HG03457 (cell line): ENCODE results near the gene GRHL3.

Source experiments
- ATAC-seq: cut with Tn5 transposase; IDR thresholded peaks from one replicate; pipeline ENCODE4 v1.9.1; 2021; ENCODE audit warnings: moderate number of reproducible peaks; ENCODE audit not compliant: unreplicated experiment

GRHL3 gene

DNA sequence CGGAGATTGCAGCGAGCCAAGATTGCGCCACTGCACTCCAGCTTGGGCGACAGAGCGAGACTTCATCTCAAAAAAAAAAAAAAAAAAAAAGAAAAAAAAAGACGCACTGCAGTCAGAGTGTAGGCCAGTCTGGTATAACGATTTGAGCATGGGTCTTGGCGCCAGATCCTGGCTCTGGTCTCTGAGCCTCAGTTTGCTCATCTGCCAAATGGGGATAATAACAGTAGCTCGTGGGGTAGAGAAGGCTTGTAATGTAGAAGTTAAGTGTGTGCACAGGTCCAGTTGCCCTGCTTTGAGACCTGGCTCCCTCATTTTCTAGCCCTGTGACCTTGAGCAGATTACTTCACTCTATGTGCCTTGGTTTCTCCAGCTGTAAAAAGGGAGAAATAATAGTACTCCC, 26.3 kb upstream of the GRHL3 start:
- no peak for ATAC-seq

DNA sequence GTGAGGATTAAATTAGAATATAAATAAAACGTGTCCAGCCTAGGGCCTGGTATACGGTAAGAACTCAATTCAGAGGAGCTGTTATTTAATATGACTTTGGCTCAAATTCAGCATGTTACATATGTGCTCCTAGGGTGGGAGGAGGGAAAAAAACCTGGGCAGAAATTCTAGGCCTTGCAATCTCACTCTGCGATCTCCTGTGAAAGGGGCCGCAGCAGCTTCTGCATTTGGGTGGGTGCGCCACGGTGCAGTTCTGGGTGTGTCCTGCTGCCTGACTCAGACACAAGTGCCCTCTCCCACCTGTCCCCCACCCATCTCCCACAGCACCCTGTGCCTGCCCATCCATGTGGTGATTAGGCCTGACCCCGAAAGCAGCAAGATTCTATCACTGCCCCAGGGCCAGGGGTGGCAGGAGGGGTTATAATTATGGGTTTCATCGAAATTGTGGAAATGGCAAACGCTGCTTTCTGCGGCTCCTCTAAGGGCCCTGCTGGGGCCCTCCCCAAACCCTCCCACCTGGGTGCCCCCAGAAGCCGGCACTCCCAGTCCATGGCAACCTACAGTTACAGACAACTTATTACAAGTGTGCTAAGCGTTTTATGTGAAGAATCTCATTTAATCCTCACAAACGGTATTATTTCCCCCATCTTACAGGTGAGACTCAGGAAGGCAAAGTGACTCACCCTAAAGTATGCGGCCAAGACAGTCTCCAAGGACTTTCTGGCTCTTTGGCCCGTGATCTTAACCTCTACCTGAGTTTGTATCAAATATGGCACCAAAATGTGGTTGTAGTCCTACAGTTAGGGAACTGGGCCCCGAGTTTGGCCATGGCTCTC, 25.5 kb upstream of the GRHL3 start:
- ATAC-seq = no peak

DNA sequence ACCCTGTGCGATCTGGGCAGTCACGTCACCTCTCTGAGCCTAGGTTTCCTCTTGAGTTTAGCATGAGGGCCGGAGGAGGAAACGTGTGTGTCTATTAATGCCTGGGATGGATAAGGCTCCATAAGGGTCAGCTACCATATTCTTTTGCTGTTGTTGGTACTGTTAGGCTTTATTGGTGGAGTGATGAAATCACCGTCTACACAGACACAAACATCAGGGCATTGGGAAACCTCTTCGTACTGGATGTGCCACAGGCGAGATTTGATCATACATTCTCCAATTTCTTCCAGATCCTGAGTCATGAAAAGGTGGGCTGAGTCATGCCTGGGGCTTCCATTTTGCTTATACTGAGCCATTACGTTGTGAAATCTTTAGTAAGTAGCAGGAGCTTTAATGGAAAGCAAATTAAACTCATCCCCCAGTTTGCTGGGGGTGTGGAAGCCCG, 24.9 kb upstream of the GRHL3 start:
- no peak for ATAC-seq

DNA sequence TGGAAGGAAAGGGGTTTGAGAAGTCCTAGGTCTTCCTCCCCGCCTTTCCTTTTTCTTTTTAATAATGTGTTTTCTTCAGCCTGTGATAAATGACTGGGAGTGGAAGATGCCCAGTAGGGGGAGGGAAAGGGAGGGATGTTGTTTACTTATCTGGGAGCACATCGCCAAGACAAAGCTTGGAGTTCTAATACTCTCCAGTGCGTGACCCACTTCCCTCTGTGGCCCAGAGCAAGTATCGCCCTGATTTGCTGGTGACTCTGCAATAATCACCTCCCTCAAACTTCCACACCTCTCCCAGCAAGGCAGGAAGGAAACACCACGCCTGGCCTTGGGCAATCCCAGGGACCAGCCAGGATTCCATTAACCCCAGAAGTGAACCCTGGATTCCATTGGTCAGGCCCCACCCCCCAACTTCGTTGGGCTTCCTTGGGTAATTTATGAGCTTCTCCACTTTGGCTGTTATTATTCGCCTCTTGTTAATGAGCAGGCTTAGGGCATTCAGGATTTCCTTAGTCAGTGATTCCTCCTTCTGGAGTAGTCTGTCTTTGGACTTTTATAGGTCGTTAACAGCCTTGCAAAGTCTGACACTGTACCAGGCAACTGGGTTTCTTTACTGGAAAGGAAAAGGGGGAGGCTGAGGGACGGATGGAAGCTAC, 24.3 kb upstream of the GRHL3 start:
- no peak for ATAC-seq

DNA sequence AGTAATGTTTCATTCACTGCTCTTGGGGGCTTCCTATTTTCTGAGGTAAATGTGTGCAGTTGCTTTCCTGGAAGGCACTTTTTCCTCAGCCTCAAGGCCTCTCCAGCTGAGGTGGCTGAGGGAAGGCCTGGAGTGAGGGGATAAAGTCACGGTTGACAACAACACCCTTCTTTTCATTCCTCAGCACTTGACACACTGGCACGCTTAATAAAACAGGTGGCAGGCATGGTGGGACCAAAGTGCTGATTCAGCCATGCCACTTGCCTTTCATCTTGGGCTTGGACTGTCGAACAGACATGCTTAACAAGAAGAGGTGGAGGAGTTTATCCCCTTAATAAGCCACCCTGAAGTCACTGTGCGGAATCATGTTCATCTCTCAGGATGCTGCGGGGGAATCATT, 23.6 kb upstream of the GRHL3 start:
- ATAC-seq = no peak

DNA sequence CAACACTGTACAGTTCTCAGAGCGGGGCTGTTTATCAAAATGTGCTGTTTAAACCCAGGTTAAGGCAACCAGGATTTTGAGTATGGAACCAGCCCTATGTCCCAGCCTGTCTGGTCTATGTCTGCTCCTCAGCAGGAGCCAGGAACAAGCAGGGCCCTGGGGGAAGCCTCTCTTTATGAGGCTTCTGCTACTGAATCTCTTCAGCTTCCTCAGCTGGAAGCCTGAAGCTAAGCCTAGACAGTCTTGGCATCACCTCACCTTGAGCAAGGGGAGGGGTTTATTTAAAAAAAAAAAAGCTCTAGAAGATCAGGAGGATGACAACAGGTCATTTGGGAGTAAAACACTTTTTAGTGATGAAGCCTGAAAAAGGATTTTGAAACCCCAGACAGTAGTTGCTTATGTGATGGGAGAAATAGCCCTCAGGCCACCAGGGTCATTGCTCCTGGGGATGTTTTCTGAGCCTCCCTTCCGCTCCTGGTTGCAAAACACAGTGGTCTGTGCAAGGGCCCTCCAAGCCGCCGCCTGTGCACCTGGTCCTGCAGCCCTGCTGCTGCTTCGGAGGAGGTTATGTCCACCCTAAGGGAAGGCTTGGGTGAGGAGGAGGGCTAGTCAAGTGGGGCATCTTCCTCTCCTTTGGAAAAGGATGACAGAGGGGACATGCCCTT, 21.8 kb upstream of the GRHL3 start:
- ATAC-seq = no peak

DNA sequence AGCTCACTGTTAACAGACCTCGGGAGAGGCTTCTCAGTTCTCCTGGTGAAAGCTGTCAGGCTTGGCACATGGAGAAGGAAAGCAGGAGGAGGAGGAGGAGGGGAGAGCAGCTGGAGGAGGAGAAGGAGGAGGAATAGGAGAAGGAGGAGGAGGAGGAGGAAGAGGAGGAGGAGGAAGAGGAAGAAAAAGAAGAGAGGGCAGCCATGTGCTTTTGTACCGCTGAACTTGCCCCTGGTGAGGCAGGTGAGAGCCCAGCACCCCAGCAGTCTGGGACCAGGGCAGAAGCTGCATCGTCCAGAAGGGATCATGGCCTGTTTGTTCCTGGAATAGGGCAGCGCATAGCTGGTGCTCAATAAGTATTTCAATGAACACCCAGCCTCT, 21.3 kb upstream of the GRHL3 start:
- no peak for ATAC-seq

DNA sequence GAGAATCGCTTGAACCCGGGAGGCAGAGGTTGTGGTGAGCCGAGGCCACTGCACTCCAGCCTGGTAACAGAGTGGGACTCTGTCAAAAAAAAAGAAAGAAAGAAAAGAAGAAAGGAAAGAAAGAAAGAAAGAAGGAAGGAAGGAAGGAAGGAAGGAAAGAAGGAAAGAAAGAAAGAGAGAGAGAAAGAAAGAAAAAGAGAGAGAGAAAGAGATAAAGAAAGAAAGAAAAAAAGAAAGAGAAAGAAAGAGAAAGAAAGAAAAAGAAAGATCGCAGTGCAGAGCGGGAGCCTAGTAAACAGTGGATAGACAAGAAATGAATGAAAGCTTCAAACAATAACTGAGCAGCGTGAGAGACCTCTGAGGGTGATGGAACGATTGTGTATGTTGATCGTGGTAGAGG, 20.6 kb upstream of the GRHL3 start:
- ATAC-seq = no peak

DNA sequence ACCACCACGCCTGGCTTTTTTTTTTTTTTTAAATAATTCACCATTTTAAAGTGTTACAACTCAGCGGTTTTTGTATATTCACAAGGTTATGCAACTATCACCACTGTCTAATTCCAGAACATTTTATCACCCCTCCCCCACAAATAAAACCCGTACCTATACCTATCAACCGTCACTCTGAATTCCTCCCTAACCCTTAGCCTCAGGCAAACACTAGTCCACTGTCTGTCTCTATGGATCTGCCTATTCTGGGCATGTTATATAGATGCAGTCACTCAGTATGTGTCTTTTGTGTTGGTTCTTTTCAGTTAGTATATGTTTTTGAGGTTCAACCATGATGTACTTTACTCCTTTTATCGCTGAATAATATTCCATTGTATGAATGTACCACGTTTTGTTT, 19.3 kb upstream of the GRHL3 start:
- ATAC-seq = no peak

DNA sequence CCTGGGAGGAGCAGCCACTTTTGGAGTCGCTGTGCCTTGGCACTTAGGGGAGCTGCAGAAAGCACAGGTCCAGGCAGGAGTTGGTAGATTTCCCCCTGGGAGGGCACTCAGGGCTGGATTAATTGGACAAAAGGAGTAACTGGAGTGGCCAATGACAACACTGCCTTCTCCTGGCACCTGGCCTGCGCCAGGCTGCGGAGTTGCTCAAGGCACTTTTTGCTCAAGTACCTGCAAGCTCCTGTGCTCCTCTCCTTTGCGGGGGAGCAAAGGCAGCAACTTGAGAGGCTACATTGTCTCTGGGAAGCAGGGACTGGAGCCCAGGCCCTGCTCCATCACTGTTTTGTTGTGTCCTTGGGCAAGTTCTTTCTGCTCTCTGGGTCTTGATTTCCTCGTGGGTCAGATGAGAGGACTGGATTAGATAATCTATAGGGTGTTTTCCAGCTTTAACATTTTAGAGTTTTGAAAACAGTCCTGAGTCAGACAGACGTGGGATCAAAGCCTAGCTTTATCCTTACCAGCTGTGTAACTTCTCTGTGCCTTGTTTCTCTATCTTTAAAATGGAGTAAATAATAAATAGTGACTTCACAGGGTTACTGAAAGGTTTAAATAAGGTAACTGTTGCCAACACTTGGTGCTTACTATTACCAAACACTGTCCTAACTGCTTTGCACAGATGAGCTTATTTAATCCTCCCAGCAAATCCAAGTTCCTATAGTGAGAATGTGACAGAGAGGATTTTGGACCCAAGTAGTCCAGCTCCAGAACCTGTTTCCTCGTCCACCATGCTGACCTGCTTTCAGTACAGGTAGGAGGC, 18.0 kb upstream of the GRHL3 start:
- no peak for ATAC-seq

DNA sequence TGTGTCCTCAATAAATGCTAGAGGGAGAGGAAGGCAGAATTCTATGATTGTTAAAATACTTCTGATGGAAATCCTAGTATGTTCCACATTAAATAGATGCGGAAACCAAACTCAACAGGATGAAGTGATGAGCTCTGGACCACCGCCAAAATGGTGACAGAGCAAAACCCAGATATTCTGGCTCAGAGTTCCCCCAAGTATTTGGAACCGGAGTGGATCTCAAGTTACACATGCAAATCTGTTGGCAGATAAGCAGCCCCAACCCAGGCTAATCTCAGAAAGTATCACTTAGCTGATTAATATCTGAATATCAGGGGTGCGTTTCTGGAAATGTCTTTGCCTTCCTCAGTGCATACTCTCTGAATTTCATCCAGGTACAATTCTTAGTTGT, 17.4 kb upstream of the GRHL3 start:
- no peak for ATAC-seq

DNA sequence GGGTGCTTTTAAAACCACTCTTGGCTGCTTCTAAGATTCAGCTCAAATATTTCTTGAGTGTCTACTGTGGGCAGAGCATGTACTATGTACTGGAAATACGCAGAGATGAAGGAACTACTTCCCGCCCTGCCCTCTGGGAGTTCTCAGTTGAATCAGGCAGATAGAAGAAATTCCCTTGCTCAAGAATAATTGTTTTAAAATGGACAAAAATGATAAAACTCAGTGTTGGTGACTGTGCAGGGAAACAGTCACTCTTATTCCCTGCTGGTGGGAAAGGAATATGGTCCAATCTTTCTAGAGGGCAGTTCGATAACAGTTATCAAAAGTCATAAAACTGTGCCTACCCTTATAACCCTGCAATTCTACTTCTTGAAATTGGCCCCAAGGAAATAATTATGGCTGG, 16.9 kb upstream of the GRHL3 start:
- ATAC-seq = no peak

DNA sequence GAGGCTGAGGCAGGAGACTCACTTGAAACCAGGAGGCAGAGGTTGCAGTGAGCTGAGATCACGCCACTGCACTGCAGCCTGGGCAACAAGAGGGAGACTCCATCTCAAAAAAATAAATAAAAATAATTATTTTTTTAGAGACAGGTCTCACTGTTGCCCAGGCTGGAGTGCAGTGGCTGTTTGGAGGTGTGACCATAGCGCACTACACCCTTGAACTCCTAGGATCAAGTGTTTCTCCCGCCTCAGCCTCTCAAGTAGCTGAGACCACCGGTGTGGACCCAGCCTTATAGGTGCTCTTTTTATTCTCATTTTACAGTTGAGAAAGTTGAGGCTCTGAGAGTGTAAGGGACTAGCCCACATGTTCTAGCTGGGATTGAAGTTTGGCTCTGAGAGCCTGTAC, 15.6 kb upstream of the GRHL3 start:
- no peak for ATAC-seq

DNA sequence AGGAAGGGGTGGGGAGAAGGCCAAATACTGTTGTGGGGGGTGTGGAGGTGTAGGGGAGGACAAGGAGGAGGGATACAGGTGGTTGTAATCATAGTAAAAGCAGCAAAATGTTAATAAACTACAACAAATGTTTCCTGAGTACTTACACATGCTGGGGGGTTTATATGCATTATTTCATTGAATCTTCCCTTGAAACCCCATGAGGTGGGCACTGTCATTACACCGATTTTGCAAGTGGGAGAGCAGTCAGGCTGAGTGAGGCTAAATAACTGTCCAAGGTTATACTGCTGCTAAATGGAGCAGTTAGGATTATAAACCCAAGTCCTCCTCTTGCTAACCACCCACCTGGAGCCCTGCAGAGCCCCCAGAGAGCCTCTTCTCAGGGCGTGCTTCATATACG, 14.4 kb upstream of the GRHL3 start:
- no peak for ATAC-seq

DNA sequence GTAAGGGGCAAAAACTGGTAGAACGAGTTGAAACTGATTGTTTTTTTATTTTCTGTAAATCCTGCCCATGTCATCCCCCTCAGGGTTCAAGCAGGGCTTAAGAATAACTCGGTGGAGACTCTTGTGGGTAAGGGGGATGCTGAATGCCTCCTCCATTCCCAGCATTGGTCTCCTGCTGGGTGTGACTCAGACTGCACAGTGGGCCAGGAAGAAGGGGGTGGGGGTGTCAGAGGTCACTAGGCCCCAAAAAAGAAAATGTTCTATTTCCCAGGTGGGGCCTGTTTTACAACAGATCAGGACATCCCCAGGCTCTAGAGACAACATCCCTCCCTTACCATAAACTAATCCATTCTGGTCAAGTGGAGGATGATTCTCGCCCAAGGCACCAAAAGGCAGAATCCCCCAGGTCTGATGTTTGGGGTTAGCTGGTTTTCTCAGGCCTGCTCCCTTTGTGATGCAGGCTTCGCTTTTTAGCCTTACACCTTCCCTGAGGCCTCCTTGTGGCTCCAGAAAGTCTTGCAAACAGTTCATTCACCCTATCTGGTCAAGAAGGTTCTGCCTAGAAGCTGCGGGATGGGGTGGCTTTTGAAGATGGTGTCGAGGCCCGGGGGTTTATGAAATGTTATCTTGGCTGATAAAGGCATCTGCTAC, 10.7 kb upstream of the GRHL3 start:
- no peak for ATAC-seq

DNA sequence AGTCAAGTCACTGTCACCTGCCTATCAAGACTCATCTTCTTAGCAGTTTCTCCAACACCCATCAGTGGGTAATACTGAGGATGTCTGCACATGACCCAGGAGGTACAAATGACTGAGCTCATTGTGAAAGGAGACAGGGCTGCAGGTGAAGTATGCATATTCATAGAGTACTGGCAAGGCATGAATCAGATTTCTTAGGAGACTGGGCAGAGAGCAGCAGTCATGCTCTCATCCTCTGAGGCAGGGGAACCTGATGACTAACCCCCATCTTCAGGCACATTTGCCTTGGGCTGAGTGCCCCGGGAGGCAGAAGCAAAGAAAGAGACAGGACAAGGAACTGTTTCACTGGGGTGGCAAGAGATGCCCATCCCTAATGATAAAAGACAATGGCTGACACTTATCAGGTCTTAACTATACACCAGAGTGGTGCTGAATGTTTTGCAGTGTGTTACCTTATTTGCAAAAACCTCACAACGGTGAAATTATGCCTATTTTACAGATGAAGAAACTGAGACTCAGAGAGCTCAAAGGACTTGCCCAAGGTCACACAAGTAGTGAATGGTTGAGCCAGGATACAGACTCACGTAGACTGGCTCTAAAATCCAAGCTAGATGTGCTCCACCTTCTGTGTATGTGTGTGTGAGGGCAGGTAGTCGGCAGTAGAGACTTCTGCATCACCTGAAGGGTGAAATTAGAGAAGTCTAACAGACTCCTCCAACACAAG, 9.2 kb upstream of the GRHL3 start:
- no peak for ATAC-seq

DNA sequence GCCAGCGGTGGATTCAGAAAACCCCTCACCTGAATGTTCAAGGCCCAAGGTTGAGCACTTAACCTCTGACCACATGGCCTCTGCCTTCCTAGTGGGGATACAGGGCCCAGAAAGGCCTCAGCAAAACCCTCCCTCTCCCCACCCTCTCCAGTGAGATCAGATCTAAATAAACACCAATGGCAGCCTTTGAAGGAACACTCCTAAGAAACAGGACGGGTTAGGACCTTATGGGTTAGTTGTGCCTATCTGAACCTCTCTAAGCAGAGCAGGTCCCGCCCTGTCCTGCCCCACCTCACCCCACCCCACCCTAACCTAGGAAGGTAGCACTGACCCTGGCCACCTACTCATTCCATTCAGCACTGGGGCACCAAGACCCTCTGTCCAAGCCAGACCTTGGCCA, 7.9 kb upstream of the GRHL3 start:
- no peak for ATAC-seq

DNA sequence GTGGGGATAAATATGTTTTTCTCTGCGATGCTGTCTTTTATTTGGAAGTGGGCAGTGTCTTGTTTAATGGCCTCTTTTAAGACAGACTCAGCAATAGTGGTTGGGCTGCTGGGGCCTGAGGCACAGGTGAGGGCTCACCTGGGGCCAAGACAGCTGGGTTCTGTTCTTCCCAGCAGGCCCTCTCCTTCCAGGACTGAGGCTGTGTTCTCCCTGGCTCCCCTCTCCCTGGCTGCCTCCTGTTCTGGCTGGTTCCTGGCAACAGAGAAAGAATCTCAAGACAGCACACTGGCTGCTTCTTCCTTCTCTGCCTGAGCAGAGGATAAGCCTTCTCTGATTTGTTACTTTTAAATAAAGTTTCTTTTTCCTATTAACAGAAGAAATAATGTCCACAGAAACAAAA, 7.4 kb upstream of the GRHL3 start:
- no peak for ATAC-seq

DNA sequence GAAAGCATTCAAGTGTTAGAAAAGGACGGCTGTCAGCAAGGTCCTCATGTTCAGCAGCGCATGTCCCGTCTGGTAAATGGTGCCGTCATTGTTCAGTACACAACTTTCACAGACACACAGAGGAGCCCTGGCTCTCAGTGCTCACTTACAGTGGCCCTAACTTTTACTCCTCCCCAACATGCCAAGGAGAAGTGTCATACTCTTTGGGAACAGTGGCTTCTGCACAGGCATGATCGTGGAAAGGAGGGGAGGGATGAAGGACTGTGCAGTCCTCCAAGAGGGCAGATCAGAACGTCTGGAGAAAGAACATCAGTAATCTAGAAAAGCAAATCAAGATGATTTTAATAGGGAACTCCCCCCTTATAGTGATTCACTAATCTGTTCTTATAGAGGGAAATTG, 3.8 kb upstream of the GRHL3 start:
- ATAC-seq = no peak

DNA sequence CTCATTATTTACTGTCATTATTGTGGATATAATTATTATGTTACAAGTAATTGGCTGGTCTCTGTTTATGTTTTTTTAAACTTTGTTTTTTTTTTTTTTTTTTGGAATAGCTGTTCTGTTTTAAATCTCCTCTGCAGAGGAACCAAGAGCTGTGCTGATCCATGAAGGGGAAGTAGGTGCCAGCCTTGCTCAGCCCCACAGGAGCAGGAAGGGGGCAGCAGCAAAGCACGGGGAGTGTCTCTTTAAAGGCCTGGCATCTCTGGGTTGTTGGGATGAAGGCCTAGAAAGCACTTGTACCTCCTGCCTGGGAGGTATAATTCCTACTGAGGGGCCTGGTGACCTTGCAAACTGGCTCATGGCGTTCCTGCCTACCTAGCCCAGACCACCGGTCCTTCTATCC, 2.5 kb upstream of the GRHL3 start:
- no peak for ATAC-seq
